Activated T-cell treated with anti-CD3 and anti-CD28 coated beads, Interleukin-2, amount 50 U/mL, for 24 hours (primary cell): ENCODE measurements around the gene DGCR6L.
"Not testable (repeated sequence)": the region's sequence is repeated elsewhere in the genome, so short reads cannot be mapped to it uniquely, and the experiment has no call there.

Source experiments
- DNase-seq: peaks from one replicate; pipeline ENCODE4 v3.0.0-alpha.2; 2020
- H3K27ac Mint-ChIP-seq: 2 replicates; pipeline ENCODE4 v1.8.0; 2020; ENCODE audit warnings: mild to moderate bottlenecking, mixed read lengths
- H3K27me3 Mint-ChIP-seq: 2 replicates; pipeline ENCODE4 v1.8.0; 2020; ENCODE audit warnings: mixed read lengths
- H3K36me3 Mint-ChIP-seq: 2 replicates; pipeline ENCODE4 v1.8.0; 2020; ENCODE audit warnings: low read depth, mixed read lengths
- H3K4me1 Mint-ChIP-seq: 2 replicates; pipeline ENCODE4 v1.8.0; 2020; ENCODE audit warnings: low read depth, mixed read lengths
- H3K4me3 Mint-ChIP-seq: 2 replicates; pipeline ENCODE4 v1.8.0; 2020; ENCODE audit warnings: mild to moderate bottlenecking, moderate library complexity, mixed read lengths
- H3K9me3 Mint-ChIP-seq: 2 replicates; pipeline ENCODE4 v1.8.0; 2020; ENCODE audit warnings: mixed read lengths

Gene DGCR6L

DNA sequence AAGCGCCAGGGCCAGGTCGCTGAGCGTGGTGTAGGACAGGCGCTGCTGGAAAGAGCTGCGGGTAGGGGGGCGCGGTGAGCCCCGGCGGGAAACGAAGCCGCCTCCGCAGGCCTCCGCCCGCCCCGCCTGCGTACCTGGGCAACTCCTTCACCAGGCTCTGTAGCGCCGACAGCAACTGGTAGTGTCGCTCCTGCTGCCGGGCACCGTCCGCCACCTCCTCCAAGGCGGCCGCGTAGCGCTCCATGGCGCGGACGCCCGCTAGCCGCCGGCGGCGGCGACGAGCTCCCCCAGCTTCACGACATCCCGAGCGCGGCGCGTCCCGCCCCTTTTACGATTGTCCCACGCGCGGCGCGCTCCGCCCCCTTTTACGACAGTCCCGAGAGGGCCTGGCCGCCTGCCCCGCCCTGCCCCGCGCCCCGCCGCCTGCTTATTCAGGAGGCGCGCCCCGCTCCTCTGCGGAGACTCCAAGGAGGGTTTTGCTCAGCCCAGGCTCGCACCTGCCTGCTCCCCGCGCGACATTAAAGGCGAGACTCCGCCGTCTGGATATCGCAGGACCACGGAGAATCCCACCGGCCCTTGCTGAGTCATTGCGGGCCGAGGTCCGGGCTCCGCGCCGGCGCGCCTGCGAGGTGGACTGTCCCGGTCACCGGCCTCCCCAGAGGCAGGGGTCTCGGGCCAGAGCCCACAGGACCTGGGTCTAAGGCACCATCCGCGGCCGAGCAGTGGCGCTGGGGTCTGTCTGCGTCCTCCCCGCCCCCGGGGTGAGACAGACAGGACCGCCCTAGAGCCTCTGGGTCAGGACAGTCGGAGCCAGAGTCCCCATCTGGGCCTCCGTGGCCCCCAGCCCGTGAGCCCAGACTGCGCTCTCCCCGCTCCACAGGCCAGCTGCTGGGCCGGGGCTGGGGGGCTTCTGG is at the start of gene DGCR6L:
DGCR6L (minus strand) TSS at position 316 of the 914 bp plus-strand sequence; CDS start at position 244, 72 bp downstream.
- H3K27ac Mint-ChIP-seq = peak within 1 kb of the TSS; percentile 93
- DNase-seq = peak; percentile 99
- peaks cover 8% of the 10 kb centered on the region for H3K36me3 Mint-ChIP-seq
- H3K4me3 Mint-ChIP-seq = peak within 1 kb of the TSS; percentile 92
- no peaks in the 10 kb centered on the region for H3K27me3 Mint-ChIP-seq
- peaks cover 70% of the 10 kb centered on the region for H3K4me1 Mint-ChIP-seq
- no peaks in the 10 kb centered on the region for H3K9me3 Mint-ChIP-seq

DNA sequence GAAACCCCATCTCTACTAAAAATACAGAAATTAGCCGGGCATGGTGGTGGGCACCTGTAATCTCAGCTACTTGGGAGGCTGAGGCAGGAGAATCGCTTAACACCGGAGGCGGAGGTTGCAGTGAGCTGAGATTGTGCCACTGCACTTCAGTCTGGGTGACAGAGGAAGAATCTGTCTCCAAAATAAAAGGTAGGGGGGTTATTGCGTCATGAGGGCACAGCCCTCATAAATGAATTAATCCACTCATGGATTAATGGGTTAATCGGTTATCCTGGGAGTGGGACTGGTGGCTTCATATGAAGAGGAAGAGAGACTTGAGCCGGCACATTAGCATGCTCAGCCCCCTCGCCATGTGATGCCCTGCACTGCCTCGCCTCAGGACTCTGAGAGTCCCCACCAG is 49.0 kb upstream of the DGCR6L start:
- not testable (repeated sequence) for H3K27me3 Mint-ChIP-seq

DNA sequence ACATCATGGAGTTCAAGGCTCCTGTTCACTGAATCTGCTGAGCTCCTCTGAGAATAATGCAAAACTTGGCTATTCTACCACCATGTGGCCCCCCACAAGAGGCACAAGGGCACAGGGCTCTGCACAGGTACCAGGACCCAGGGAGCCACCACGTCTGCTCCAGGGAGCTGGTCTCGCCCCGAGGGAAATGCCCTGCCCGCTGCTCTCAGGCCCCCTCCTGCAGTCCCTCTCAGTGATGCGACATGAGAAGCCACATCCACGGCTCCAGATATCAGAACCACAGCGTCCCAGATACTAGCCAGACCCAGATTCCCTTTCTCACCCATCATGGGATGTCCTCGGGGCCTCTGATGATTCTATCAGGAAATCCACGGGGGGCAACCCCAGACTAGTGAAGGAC is 47.0 kb upstream of the DGCR6L start:
- H3K9me3 Mint-ChIP-seq, H3K36me3 Mint-ChIP-seq, H3K27me3 Mint-ChIP-seq, H3K27ac Mint-ChIP-seq, H3K4me3 Mint-ChIP-seq: not testable (repeated sequence)
- peaks cover 20% of the 10 kb centered on the region for H3K4me1 Mint-ChIP-seq
- DNase-seq = peak; percentile 17

More for the DNA sequence above, 49.0 kb upstream of the DGCR6L start:
- H3K4me3 Mint-ChIP-seq, H3K36me3 Mint-ChIP-seq, DNase-seq, H3K27ac Mint-ChIP-seq, H3K9me3 Mint-ChIP-seq: not testable (repeated sequence)
- H3K4me1 Mint-ChIP-seq = peaks cover 14% of the 10 kb centered on the region

DNA sequence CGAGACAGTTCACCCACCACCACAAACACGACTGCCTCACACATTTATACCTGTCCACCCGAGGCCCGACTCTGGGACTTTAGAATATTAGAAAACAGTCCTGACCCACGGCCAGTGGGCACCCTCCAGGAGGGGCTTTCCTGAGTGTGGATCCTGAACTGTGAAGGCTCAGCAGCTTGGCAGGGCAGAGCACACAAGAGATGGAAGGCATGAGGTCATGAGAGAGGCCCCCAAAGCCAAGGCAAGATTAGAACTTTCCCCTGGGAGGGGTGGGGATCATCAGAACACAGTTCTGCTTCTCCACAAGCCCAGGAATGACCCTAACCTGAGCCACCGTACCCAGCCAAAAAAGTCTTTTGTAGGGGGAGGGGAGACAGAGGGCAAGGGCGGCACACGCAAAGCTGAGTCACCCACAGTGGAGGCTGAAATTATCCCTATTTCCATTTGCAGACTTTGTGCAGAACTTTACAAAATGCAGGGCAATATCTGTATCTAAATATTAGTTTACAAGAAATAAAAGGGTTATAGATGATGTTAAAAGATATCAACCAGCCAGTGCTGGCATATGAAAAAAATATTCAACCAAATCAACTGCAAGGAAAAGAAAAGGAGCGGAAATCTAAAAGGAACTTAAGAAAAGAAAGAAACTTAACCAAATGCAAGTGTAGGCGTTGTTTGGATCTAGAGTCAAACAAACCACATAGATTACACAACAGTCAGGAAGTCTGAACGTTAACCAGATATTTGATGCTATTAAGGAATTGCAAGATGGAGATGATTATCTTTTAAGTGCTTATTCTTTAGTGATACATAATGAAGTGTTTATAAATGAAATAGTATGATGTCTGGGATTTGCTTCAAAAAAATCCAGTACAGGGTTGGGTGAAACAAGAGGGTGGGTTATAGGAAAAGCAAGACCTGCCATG is 44.7 kb upstream of the DGCR6L start:
- H3K27me3 Mint-ChIP-seq, H3K9me3 Mint-ChIP-seq, H3K36me3 Mint-ChIP-seq, H3K4me3 Mint-ChIP-seq, H3K27ac Mint-ChIP-seq: not testable (repeated sequence)
- peak; percentile 29 for DNase-seq
- H3K4me1 Mint-ChIP-seq = peaks cover 17% of the 10 kb centered on the region

DNA sequence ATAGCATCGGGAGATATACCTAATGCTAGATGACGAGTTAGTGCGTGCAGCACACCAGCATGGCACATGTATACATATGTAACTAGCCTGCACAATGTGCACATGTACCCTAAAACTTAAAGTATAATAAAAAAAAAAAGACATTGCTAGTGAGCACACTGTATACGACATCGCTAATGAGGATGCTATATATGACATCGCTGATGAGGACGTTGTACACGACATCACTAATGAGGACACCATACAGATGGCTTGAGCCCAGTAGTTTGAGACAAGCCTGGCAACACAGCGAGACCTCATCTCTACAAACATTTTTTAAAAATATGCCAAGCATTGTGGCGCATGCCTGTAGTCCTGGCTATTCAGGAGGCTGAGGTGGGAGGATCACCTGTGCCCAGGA is 42.5 kb upstream of the DGCR6L start:
- not testable (repeated sequence) for H3K9me3 Mint-ChIP-seq, H3K27ac Mint-ChIP-seq

DNA sequence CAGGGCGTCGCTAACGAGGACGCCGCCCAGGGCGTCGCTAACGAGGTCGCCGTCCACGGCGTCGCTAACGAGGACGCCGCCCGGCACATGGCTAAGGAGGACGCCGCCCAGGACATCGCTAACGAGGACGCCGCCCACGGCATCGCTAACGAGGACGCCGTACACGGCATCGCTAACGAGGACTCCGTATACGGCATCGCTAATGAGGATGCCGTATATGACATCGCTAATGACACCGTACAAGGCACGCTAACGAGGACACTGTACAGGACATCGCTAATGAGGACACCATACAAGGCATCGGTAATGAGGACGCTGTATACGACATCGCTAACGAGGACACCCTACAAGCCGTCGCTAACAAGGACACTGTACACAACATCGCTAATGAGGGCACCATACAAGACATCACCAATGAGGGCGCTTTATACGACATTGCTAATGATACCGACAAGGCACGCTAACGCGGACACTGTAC is 41.9 kb upstream of the DGCR6L start:
- H3K36me3 Mint-ChIP-seq, H3K27ac Mint-ChIP-seq, H3K27me3 Mint-ChIP-seq, H3K4me3 Mint-ChIP-seq, H3K9me3 Mint-ChIP-seq: not testable (repeated sequence)
- DNase-seq = peak; percentile 13
- peaks cover 17% of the 10 kb centered on the region for H3K4me1 Mint-ChIP-seq

More for the DNA sequence above, 42.5 kb upstream of the DGCR6L start:
- peaks cover 17% of the 10 kb centered on the region for H3K4me1 Mint-ChIP-seq
- DNase-seq, H3K36me3 Mint-ChIP-seq, H3K4me3 Mint-ChIP-seq, H3K27me3 Mint-ChIP-seq: not testable (repeated sequence)

DNA sequence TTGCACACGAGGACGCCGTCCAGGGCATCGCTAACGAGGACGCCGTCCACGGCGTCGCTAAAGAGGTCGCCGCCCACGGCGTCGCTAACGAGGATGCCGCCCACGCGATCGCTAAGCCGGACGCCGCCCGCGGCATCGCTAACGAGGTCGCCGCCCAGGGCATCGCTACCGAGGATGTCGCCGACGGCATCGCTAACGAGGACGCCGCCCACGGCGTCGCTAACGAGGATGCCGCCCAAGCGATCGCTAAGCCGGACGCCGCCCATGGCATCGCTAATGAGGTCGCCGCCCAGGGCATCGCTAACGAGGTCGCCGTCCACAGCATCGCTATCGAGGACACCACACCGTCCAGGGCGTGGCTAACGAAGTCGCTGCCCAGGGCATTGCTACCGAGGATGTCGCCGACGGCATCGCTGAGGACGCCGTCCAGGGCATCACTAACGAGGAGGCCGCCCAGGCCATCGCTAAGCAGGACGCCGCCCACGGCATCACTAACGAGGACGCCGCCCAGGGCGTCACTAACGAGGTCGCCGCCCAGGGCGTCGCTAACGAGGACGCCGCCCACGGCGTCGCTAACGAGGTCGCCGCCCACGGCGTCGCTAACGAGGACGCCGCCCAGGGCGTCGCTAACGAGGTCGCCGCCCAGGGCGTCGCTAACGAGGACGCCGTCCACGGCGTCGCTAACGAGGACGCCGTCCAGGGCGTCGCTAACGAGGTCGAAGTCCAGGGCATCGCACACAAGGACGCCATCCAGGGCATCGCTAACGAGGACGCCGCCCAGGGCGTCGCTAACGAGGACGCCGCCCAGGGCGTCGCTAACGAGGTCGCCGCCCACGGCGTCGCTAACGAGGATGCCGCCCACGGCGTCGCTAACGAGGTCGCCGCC is 41.2 kb upstream of the DGCR6L start:
- DNase-seq = peak; percentile 7
- peaks cover 17% of the 10 kb centered on the region for H3K4me1 Mint-ChIP-seq
- not testable (repeated sequence) for H3K4me3 Mint-ChIP-seq, H3K9me3 Mint-ChIP-seq, H3K36me3 Mint-ChIP-seq, H3K27me3 Mint-ChIP-seq, H3K27ac Mint-ChIP-seq

DNA sequence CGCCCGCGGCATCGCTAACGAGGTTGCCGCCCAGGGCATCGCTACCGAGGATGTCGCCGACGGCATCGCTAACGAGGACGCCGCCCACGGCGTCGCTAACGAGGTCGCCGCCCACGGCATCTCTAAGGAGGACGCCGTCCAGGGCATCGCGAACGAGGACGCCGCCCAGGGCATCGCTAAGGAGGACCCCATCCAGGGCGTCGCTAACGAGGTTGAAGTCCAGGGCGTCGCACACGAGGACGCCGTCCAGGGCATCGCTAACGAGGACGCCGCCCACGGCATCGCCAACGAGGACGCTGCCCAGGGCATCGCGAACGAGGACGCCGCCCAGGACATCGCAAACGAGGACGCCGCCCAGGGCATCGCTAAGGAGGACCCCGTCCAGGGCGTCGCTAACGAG is 40.4 kb upstream of the DGCR6L start:
- not testable (repeated sequence) for H3K4me3 Mint-ChIP-seq, H3K27me3 Mint-ChIP-seq, H3K27ac Mint-ChIP-seq, H3K36me3 Mint-ChIP-seq, H3K9me3 Mint-ChIP-seq
- peaks cover 15% of the 10 kb centered on the region for H3K4me1 Mint-ChIP-seq
- DNase-seq = peak; percentile 5

DNA sequence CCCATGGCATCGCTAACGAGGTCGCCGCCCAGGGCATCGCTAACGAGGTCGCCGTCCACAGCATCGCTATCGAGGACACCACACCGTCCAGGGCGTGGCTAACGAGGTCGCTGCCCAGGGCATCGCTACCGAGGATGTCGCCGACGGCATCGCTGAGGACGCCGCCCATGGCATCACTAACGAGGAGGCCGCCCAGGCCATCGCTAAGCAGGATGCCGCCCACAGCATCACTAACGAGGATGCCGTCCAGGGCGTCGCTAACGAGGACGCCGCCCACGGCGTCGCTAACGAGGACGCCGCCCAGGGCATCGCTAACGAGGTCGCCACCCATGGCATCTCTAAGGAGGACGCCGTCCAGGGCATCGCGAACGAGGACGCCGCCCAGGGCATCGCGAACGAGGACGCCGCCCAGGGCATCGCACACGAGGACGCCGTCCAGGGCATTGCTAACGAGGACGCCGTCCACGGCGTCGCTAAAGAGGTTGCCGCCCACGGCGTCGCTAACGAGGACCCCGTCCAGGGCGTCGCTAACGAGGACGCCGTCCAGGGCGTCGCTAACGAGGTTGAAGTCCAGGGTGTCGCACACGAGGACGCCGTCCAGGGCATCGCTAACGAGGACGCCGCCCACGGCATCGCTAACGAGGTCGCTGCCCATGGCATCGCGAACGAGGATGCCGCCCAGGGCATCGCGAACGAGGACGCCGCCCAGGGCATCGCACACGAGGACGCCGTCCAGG is 38.8 kb upstream of the DGCR6L start:
- not testable (repeated sequence) for H3K4me1 Mint-ChIP-seq, H3K27ac Mint-ChIP-seq, H3K27me3 Mint-ChIP-seq, H3K4me3 Mint-ChIP-seq, H3K36me3 Mint-ChIP-seq, H3K9me3 Mint-ChIP-seq
- DNase-seq = peak; percentile 12

DNA sequence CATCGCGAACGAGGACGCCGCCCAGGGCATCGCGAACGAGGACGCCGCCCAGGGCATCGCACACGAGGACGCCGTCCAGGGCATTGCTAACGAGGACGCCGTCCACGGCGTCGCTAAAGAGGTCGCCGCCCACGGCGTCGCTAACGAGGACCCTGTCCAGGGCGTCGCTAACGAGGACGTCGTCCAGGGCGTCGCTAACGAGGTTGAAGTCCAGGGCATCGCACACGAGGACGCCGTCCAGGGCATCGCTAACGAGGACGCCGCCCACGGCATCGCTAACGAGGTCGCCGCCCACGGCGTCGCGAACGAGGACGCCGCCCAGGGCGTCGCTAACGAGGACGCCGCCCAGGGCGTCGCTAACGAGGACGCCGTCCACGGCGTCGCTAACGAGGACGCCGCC is 38.1 kb upstream of the DGCR6L start:
- H3K27ac Mint-ChIP-seq, DNase-seq, H3K4me1 Mint-ChIP-seq, H3K36me3 Mint-ChIP-seq, H3K9me3 Mint-ChIP-seq, H3K4me3 Mint-ChIP-seq, H3K27me3 Mint-ChIP-seq: not testable (repeated sequence)

DNA sequence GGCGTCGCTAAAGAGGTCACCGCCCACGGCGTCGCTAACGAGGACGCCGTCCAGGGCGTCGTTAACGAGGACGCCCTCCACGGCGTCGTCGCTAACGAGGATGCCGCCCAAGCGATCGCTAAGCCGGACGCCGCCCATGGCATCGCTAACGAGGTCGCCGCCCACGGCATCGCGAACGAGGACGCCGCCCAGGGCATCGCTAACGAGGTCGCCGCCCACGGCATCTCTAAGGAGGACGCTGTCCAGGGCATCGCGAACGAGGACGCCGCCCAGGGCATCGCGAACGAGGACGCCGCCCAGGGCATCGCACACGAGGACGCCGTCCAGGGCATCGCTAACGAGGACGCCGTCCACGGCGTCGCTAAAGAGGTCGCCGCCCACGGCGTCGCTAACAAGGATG is 37.0 kb upstream of the DGCR6L start:
- DNase-seq = peak; percentile 1
- H3K27ac Mint-ChIP-seq, H3K4me3 Mint-ChIP-seq, H3K27me3 Mint-ChIP-seq, H3K36me3 Mint-ChIP-seq, H3K4me1 Mint-ChIP-seq, H3K9me3 Mint-ChIP-seq: not testable (repeated sequence)

DNA sequence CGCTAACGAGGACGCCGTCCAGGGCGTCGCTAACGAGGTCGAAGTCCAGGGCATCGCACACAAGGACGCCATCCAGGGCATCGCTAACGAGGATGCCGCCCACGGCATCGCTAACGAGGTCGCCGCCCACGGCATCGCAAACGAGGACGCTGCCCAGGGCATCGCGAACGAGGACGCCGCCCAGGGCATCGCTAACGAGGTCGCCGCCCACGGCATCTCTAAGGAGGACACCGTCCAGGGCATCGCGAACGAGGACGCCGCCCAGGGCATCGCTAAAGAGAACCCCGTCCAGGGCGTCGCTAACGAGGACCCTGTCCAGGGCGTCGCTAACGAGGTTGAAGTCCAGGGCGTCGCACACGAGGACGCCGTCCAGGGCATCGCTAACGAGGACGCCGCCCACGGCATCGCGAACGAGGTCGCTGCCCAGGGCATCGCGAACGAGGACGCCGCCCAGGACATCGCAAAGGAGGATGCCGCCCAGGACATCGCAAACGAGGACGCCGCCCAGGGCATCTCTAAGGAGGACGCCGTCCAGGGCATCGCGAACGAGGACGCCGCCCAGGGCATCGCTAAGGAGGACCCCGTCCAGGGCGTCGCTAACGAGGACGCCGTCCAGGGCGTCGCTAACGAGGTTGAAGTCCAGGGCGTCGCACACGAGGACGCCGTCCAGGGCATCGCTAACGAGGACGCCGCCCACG is 36.2 kb upstream of the DGCR6L start:
- H3K4me1 Mint-ChIP-seq, H3K9me3 Mint-ChIP-seq, H3K27me3 Mint-ChIP-seq, H3K4me3 Mint-ChIP-seq, H3K36me3 Mint-ChIP-seq, H3K27ac Mint-ChIP-seq: not testable (repeated sequence)
- DNase-seq = peak; percentile 3

DNA sequence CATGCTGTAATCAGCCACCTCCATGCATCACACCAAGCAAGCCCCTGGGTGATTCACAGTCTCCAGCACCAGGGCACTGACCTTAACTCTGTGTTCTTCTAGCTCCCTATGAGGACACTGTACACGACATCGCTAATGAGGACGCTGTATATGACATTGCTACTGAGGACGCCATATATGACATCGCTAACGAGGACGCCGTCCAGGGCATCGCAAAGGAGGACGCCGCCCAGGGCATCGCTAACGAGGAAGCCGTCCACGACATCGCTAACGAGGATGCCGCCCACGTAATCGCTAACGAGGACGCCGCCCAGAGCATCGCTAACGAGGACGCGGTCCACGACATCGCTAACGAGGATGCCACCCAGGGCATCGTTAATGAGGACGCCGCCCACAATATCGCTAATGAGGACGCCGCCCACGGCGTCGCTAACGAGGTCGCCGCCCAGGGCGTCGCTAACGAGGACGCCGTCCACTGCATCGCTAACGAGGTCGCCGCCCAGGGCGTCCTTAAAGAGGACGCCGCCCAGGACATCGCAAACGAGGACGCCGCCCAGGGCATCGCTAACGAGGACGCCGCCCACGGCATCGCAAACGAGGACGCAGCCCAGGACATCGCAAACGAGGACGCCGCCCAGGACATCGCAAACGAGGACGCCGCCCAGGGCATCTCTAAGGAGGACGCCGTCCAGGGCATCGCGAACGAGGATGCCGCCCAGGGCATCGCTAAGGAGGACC is 34.5 kb upstream of the DGCR6L start:
- no peak overlapping the region for H3K27ac Mint-ChIP-seq
- H3K27me3 Mint-ChIP-seq = no peaks in the 10 kb centered on the region
- no peak overlapping the region for H3K4me3 Mint-ChIP-seq
- H3K4me1 Mint-ChIP-seq = no peaks in the 10 kb centered on the region
- no peaks in the 10 kb centered on the region for H3K9me3 Mint-ChIP-seq
- no peaks in the 10 kb centered on the region for H3K36me3 Mint-ChIP-seq
- DNase-seq = peak; percentile 6
